CD4-positive, alpha-beta T cell (primary cell): ENCODE data around the gene FAM163B. TPM values are rescaled to one million over a fixed set of nuclear protein-coding genes. Genes with fewer than 3 reads are reported as not detected.

Experiments
- ATAC-seq: fragments of 200-7000 bp; cut with Tn5 transposase; one replicate; pipeline ENCODE4 v1.10.0; 2022; ENCODE audit warnings: mild to moderate bottlenecking; ENCODE audit not compliant: poor library complexity
- CTCF ChIA-PET: fragments of 350-600 bp; sonication (Branson Sonifier 250); formaldehyde crosslinking; loops from one replicate; lab custom pipeline; 2021; ENCODE audit warnings: antibody characterized with exemption, inconsistent platforms; lab: Charles Lee
- POLR2A ChIA-PET: fragments of 350-600 bp; sonication (Branson Sonifier 250); formaldehyde crosslinking; loops from one replicate; lab custom pipeline; 2021; ENCODE audit warnings: antibody characterized with exemption, inconsistent platforms; lab: Charles Lee
- DNase-seq, 14 experiments: peaks; one replicate each; pipeline ENCODE4 v3.0.0-alpha.2; 2013 to 2020; ENCODE audit warnings: mixed read lengths in 2 of 14
- H3K27ac ChIP-seq, 2 donors: one replicate each; pipeline versions ENCODE4 v1.5.1 to v1.7.0; 2013; ENCODE audit warnings: low read length in 2 of 2, low read depth in 1 of 2, mild to moderate bottlenecking in 1 of 2
- H3K27me3 ChIP-seq, 2 experiments: 1 replicate in 1 of 2; 2 replicates in 1 of 2; pipeline versions ENCODE4 v1.6.1 to v1.7.0; 2013; ENCODE audit warnings: low read length in 2 of 2, control low read depth in 1 of 2, mild to moderate bottlenecking in 1 of 2, moderate library complexity in 1 of 2; ENCODE audit not compliant: insufficient read depth in 2 of 2, control insufficient read depth in 1 of 2
- H3K36me3 ChIP-seq: one replicate; pipeline ENCODE4 v1.6.1; 2013; ENCODE audit warnings: low read length, control low read depth; ENCODE audit not compliant: insufficient read depth
- H3K4me1 ChIP-seq: one replicate; pipeline ENCODE4 v1.6.1; 2013; ENCODE audit warnings: low read length, control low read depth; ENCODE audit not compliant: insufficient read depth
- H3K4me3 ChIP-seq: one replicate; pipeline ENCODE4 v1.5.1; 2013; ENCODE audit warnings: mild to moderate bottlenecking, low read length, moderate library complexity
- H3K9me3 ChIP-seq, 2 experiments: 1 replicate in 1 of 2; 2 replicates in 1 of 2; pipeline versions ENCODE4 v1.6.1 to v1.7.0; 2013; ENCODE audit warnings: low read length in 2 of 2, mild to moderate bottlenecking in 2 of 2, control low read depth in 1 of 2, moderate library complexity in 1 of 2; ENCODE audit not compliant: control insufficient read depth in 1 of 2, insufficient read depth in 1 of 2
- H3K27ac Mint-ChIP-seq: one replicate; pipeline ENCODE4 v1.8.0; 2020; ENCODE audit warnings: mixed read lengths
- H3K27me3 Mint-ChIP-seq: one replicate; pipeline ENCODE4 v1.8.0; 2021; ENCODE audit warnings: mixed read lengths
- H3K36me3 Mint-ChIP-seq: one replicate; pipeline ENCODE4 v1.8.0; 2021; ENCODE audit warnings: low read depth, mixed read lengths
- H3K4me1 Mint-ChIP-seq: one replicate; pipeline ENCODE4 v1.8.0; 2021; ENCODE audit warnings: low read depth, mixed read lengths
- H3K4me3 Mint-ChIP-seq: one replicate; pipeline ENCODE4 v1.8.0; 2020; ENCODE audit warnings: mild to moderate bottlenecking, mixed read lengths
- H3K9me3 Mint-ChIP-seq: one replicate; pipeline ENCODE4 v1.8.0; 2020; ENCODE audit warnings: mixed read lengths
- CTCF ChIP-seq: fragments of 200-600 bp; IDR thresholded peaks from one replicate; pipeline ENCODE4 v1.8.0; 2022; ENCODE audit warnings: antibody characterized with exemption, mild to moderate bottlenecking
- intact Hi-C, 2 experiments: fragments of 100-400 bp; cut with DNase I in 1 of 2; cut with micrococcal nuclease in 1 of 2; formaldehyde crosslinking; loops; one replicate each; pipeline versions ENCODE4 v1.15.1 to v1.9.0; 2023 to 2025; cut with DNase I, micrococcal nuclease
- total RNA-seq, 174 experiments: library from RNA in 2 of 174; stranded (reverse) in 2 of 174; gene quantifications; one replicate each; pipeline ENCODE4 v1.2.3 and lab custom pipeline; 2021 to 2026

Gene FAM163B
- total RNA-seq, 2 experiments from 2014 or later = not detected

- no peaks in the 10 kb centered on the region for H3K9me3 Mint-ChIP-seq
- POLR2A ChIA-PET = no interaction called here
- no peak for ATAC-seq
- H3K4me1 ChIP-seq = peaks cover 8% of the 10 kb centered on the region
- peak overlapping the region; percentile 70 for H3K27ac Mint-ChIP-seq
- H3K36me3 ChIP-seq = no peaks in the 10 kb centered on the region
- H3K27me3 Mint-ChIP-seq = no peaks in the 10 kb centered on the region
- H3K4me1 Mint-ChIP-seq = peaks cover 9% of the 10 kb centered on the region
- H3K9me3 ChIP-seq = no peaks in the 10 kb centered on the region
- no peaks in the 10 kb centered on the region for H3K36me3 Mint-ChIP-seq
- intact Hi-C loops = no loop called here
- no peak overlapping the region for H3K4me3 ChIP-seq
- TF ChIP-seq CTCF = no peak
- H3K27me3 ChIP-seq = peaks cover 6% of the 10 kb centered on the region in 2 experiments
- H3K27ac ChIP-seq = no peak overlapping the region
- CTCF ChIA-PET = no interaction called here
- no peak for DNase-seq
- no peak overlapping the region for H3K4me3 Mint-ChIP-seq
These were observed 46.4 kb downstream of the FAM163B start for GRCh38 chr9:133562611-133563290.

GRCh38 chr9:133561976-133562554 is 47.1 kb downstream of the FAM163B start:
- Mint-ChIP-seq H3K4me1 (peaks cover 9% of the 10 kb centered on the region), H3K36me3 (no peaks in the 10 kb centered on the region), H3K9me3 (no peaks in the 10 kb centered on the region), H3K27ac (no peak overlapping the region), H3K27me3 (no peaks in the 10 kb centered on the region), H3K4me3 (no peak overlapping the region)
- H3K9me3 ChIP-seq = no peaks in the 10 kb centered on the region
- peaks cover 7 to 9% of the 10 kb centered on the region in 2 experiments for H3K27me3 ChIP-seq
- POLR2A ChIA-PET = no interaction called here
- no peak overlapping the region for H3K27ac ChIP-seq
- no peak for TF ChIP-seq CTCF
- no peak overlapping the region for H3K4me3 ChIP-seq
- CTCF ChIA-PET = no interaction called here
- H3K4me1 ChIP-seq = peaks cover 8% of the 10 kb centered on the region
- intact Hi-C loops = no loop called here
- DNase-seq (no peak), ATAC-seq (no peak)
- no peaks in the 10 kb centered on the region for H3K36me3 ChIP-seq

GRCh38 chr9:133560944-133561343 is 48.2 kb downstream of the FAM163B start:
- no peaks in the 10 kb centered on the region for H3K27me3 Mint-ChIP-seq
- no peaks in the 10 kb centered on the region for H3K36me3 Mint-ChIP-seq
- intact Hi-C loops = no loop called here
- H3K4me3 Mint-ChIP-seq = no peak overlapping the region
- Histone ChIP-seq H3K27ac (no peak overlapping the region), H3K9me3 (no peaks in the 10 kb centered on the region), H3K4me3 (no peak overlapping the region), H3K4me1 (peaks cover 8% of the 10 kb centered on the region), H3K36me3 (no peaks in the 10 kb centered on the region), H3K27me3 (peaks cover 7 to 9% of the 10 kb centered on the region in 2 experiments)
- DNase-seq (no peak), ATAC-seq (no peak)
- ChIA-PET POLR2A (no interaction called here), CTCF (no interaction called here)
- peaks cover 9% of the 10 kb centered on the region for H3K4me1 Mint-ChIP-seq
- no peak for TF ChIP-seq CTCF
- H3K9me3 Mint-ChIP-seq = no peaks in the 10 kb centered on the region
- no peak overlapping the region for H3K27ac Mint-ChIP-seq
